ENCODE measurements around the gene INPP5A. TPM values are rescaled to one million over a fixed set of nuclear protein-coding genes. Genes with fewer than 3 reads are reported as not detected.

INPP5A gene
- total RNA-seq, 1 experiment from 2014 or later = 44.5 TPM

- POLR2A ChIA-PET = no interaction called here
- Mint-ChIP-seq H3K9me3 (ENCODE audit: unreplicated experiment) (no peaks in the 10 kb centered on the region), H3K27ac (ENCODE audit: unreplicated experiment) (no peak overlapping the region), H3K27me3 (ENCODE audit: insufficient read depth, unreplicated experiment) (no peaks in the 10 kb centered on the region), H3K36me3 (ENCODE audit: insufficient read depth, unreplicated experiment) (peaks cover 6% of the 10 kb centered on the region), H3K4me1 (ENCODE audit: low read depth, unreplicated experiment) (no peaks in the 10 kb centered on the region), H3K4me3 (ENCODE audit: unreplicated experiment) (no peak overlapping the region)
- Histone ChIP-seq H3K36me3 (ENCODE audit: control insufficient read depth, insufficient read depth, low read length) (no peaks in the 10 kb centered on the region; the same call in 1 of the 2 replicates), H3K9me3 (0 out of 2 replicates have a peak, but pooled peaks cover 3% of the 10 kb centered on the region), H3K4me3 (ENCODE audit: low read depth, low read length) (no peak overlapping the region), H3K27me3 (replicated peaks; ENCODE audit: control insufficient read depth, insufficient read depth, low read length) (no peaks in the 10 kb centered on the region), H3K4me1 (no peaks in the 10 kb centered on the region)
- BruUV-seq (replicated peaks) = no TSS peak
- CTCF ChIA-PET = no interaction called here
- no peak for DNase-seq
- intact Hi-C loops (cut with micrococcal nuclease; ENCODE audit: unreplicated experiment) = no loop called here
- TF ChIP-seq CTCF (IDR thresholded peaks at IDR 0.05; ENCODE audit: insufficient read depth in 1 of 2, low read depth in 1 of 2, low read length in 1 of 2, severe bottlenecking in 1 of 2, unreplicated experiment in 1 of 2) = no peak
Observed at GRCh38 chr10:132774902-132775863, 237.6 kb downstream of the INPP5A start.

GRCh38 chr10:132776186-132776585, 238.6 kb downstream of the INPP5A start:
- H3K36me3 ChIP-seq (ENCODE audit: control insufficient read depth, insufficient read depth, low read length) = no peaks in the 10 kb centered on the region; the same call in 1 of the 2 replicates
- intact Hi-C loops (cut with micrococcal nuclease; ENCODE audit: unreplicated experiment) = no loop called here
- H3K9me3 ChIP-seq = 0 out of 2 replicates have a peak, but pooled peaks cover 3% of the 10 kb centered on the region
- peaks cover 6% of the 10 kb centered on the region for H3K36me3 Mint-ChIP-seq (ENCODE audit: insufficient read depth, unreplicated experiment)
- POLR2A ChIA-PET = no interaction called here
- no peak overlapping the region for H3K27ac Mint-ChIP-seq (ENCODE audit: unreplicated experiment)
- H3K27me3 Mint-ChIP-seq (ENCODE audit: insufficient read depth, unreplicated experiment) = no peaks in the 10 kb centered on the region
- no peaks in the 10 kb centered on the region for H3K9me3 Mint-ChIP-seq (ENCODE audit: unreplicated experiment)
- TF ChIP-seq CTCF (IDR thresholded peaks at IDR 0.05; ENCODE audit: insufficient read depth in 1 of 2, low read depth in 1 of 2, low read length in 1 of 2, severe bottlenecking in 1 of 2, unreplicated experiment in 1 of 2) = no peak
- BruUV-seq (replicated peaks) = no TSS peak
- no peaks in the 10 kb centered on the region for H3K4me1 Mint-ChIP-seq (ENCODE audit: low read depth, unreplicated experiment)
- CTCF ChIA-PET = no interaction called here
- no peaks in the 10 kb centered on the region for H3K4me1 ChIP-seq
- H3K27me3 ChIP-seq (replicated peaks; ENCODE audit: control insufficient read depth, insufficient read depth, low read length) = no peaks in the 10 kb centered on the region
- no peak overlapping the region for H3K4me3 Mint-ChIP-seq (ENCODE audit: unreplicated experiment)
- no peak overlapping the region for H3K4me3 ChIP-seq (ENCODE audit: low read depth, low read length)
- no peak for DNase-seq

GRCh38 chr10:132776821-132777220, 239.2 kb downstream of the INPP5A start:
- H3K36me3 ChIP-seq (ENCODE audit: control insufficient read depth, insufficient read depth, low read length) = no peaks in the 10 kb centered on the region; the same call in 1 of the 2 replicates
- no peak overlapping the region for H3K4me3 ChIP-seq (ENCODE audit: low read depth, low read length)
- H3K4me3 Mint-ChIP-seq (ENCODE audit: unreplicated experiment) = no peak overlapping the region
- peaks cover 6% of the 10 kb centered on the region for H3K36me3 Mint-ChIP-seq (ENCODE audit: insufficient read depth, unreplicated experiment)
- no peaks in the 10 kb centered on the region for H3K27me3 ChIP-seq (replicated peaks; ENCODE audit: control insufficient read depth, insufficient read depth, low read length)
- no TSS peak for BruUV-seq (replicated peaks)
- ChIA-PET CTCF (no interaction called here), POLR2A (no interaction called here)
- 0 out of 2 replicates have a peak, but pooled peaks cover 3% of the 10 kb centered on the region for H3K9me3 ChIP-seq
- TF ChIP-seq CTCF (IDR thresholded peaks at IDR 0.05; ENCODE audit: insufficient read depth in 1 of 2, low read depth in 1 of 2, low read length in 1 of 2, severe bottlenecking in 1 of 2, unreplicated experiment in 1 of 2) = no peak
- no peak for DNase-seq
- H3K4me1 ChIP-seq = no peaks in the 10 kb centered on the region
- H3K27ac Mint-ChIP-seq (ENCODE audit: unreplicated experiment) = no peak overlapping the region
- no peaks in the 10 kb centered on the region for H3K9me3 Mint-ChIP-seq (ENCODE audit: unreplicated experiment)
- intact Hi-C loops (cut with micrococcal nuclease; ENCODE audit: unreplicated experiment) = no loop called here
- H3K4me1 Mint-ChIP-seq (ENCODE audit: low read depth, unreplicated experiment) = no peaks in the 10 kb centered on the region
- no peaks in the 10 kb centered on the region for H3K27me3 Mint-ChIP-seq (ENCODE audit: insufficient read depth, unreplicated experiment)
